SU-DHL-6 (cell line): ENCODE data around the gene MCF2.
"Not testable (repeated sequence)": the region's sequence is repeated elsewhere in the genome, so short reads cannot be mapped to it uniquely, and the experiment has no call there.

Experiments used
- H2AFZ ChIP-seq: fragments of 200-600 bp; sonication (generic); 2 replicates; pipeline ENCODE4 v1.6.1; 2014; ENCODE audit warnings: low read depth, mild to moderate bottlenecking, moderate library complexity, mixed read lengths, antibody characterized with exemption, low read length; ENCODE audit not compliant: severe bottlenecking
- H3F3A ChIP-seq: fragments of 200-600 bp; shearing (Covaris generic); 2 replicates; pipeline ENCODE4 v1.6.0; 2016; ENCODE audit warnings: antibody characterized with exemption, mild to moderate bottlenecking; ENCODE audit not compliant: insufficient read depth
- H3K27ac ChIP-seq: fragments of 200-600 bp; sonication (generic); 2 replicates; pipeline ENCODE4 v1.5.1; 2016; ENCODE audit warnings: low read depth, mild to moderate bottlenecking, low read length, moderate library complexity, mixed read lengths
- H3K27me3 ChIP-seq: fragments of 200-600 bp; sonication (generic), shearing (Covaris generic); 2 replicates; pipeline ENCODE4 v1.6.0; 2014; ENCODE audit warnings: mild to moderate bottlenecking, low read length
- H3K36me3 ChIP-seq: fragments of 200-600 bp; sonication (generic); 2 replicates; pipeline ENCODE4 v1.6.1; 2014; ENCODE audit warnings: mild to moderate bottlenecking, low read length, mixed read lengths
- H3K4me2 ChIP-seq: fragments of 300-600, 200-600 bp; shearing (Covaris generic), sonication (generic); 2 replicates; pipeline ENCODE4 v1.6.0; 2014; ENCODE audit warnings: low read length, low read depth, mild to moderate bottlenecking; ENCODE audit not compliant: poor library complexity, severe bottlenecking
- H3K4me3 ChIP-seq: fragments of 200-600 bp; sonication (generic); 2 replicates; pipeline ENCODE4 v1.5.1; 2014; ENCODE audit warnings: antibody characterized with exemption, low read length, mild to moderate bottlenecking, mixed read lengths; ENCODE audit not compliant: insufficient read depth, poor library complexity, severe bottlenecking
- H3K79me2 ChIP-seq: fragments of 200-600 bp; sonication (generic); 2 replicates; pipeline ENCODE4 v1.6.1; 2014; ENCODE audit warnings: mild to moderate bottlenecking, low read length, moderate library complexity; ENCODE audit not compliant: insufficient read depth
- H3K9ac ChIP-seq: fragments of 200-600 bp; sonication (generic); 2 replicates; pipeline ENCODE4 v1.7.0; 2014; ENCODE audit warnings: mild to moderate bottlenecking, low read length
- H3K9me2 ChIP-seq: fragments of 200-600 bp; sonication (generic); replicated peaks from 2 replicates; pipeline ENCODE4 v1.6.1; 2014; ENCODE audit warnings: low read length; ENCODE audit not compliant: insufficient read depth
- H3K9me3 ChIP-seq: fragments of 200-600 bp; sonication (generic); 2 replicates; pipeline ENCODE4 v1.6.1; 2014; ENCODE audit warnings: low read length, mixed read lengths; ENCODE audit not compliant: insufficient read depth
- H4K20me1 ChIP-seq: fragments of 200-600 bp; sonication (generic); 2 replicates; pipeline ENCODE4 v1.6.1; 2014; ENCODE audit warnings: low read depth, mild to moderate bottlenecking, antibody characterized with exemption, low read length, moderate library complexity, mixed read lengths
- EZH2phosphoT487 ChIP-seq: fragments of 200-600 bp; sonication (generic), shearing (Covaris generic); conservative IDR thresholded peaks from 2 replicates; pipeline ENCODE4 v1.6.1; 2018; ENCODE audit warnings: mild to moderate bottlenecking, antibody characterized with exemption, low read length, moderate library complexity, mixed read lengths
- TF ChIP-seq, protein P1 (sequence below): fragments of 200-600 bp; sonication (generic); IDR thresholded peaks from one replicate; pipeline ENCODE4 v1.5.1; 2017; ENCODE audit warnings: antibody characterized with exemption, mild to moderate bottlenecking, low read length, moderate library complexity; ENCODE audit not compliant: insufficient read depth, poor library complexity, severe bottlenecking

Gene MCF2

DNA sequence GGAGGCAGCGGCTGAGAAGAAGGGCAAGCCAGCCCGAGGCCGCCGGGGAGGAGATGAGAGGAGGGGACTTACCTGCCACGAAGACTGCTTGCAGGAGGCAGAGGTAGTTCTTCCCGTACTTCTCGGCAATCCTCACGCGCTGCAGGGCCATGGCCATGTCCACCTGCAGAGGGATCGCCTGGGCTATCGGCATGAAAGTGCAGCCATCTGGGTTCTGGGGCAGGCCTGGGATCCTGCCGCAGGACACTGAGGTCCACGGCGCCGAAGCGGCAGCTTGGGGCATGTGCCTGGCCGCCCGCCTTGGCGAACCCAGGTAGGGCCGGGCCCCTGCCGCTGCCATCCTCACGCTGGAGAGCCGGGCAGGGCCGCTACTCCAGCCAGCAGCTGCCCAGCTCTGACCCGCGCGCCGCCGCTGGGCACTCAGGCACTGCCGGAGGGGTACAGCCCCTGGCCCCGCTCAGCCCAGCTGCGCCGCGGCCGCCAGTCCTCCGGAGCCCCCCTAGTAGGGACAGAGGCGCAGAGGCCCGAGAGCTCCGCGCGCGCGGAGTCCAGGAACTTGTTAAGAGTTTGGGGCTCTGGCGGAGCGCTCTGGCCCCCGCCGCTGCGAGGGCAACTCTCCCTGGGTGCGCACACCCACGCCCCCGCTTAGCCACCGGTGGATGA lies 16.0 kb downstream of the MCF2 start:
- H3K79me2 ChIP-seq: no peaks in the 10 kb centered on the region
- H3K4me2 ChIP-seq: no peak overlapping the region
- no peaks in the 10 kb centered on the region for H3F3A ChIP-seq
- no peak overlapping the region for H3K27ac ChIP-seq
- H3K27me3 ChIP-seq: no peaks in the 10 kb centered on the region
- TF ChIP-seq, protein P1, sequence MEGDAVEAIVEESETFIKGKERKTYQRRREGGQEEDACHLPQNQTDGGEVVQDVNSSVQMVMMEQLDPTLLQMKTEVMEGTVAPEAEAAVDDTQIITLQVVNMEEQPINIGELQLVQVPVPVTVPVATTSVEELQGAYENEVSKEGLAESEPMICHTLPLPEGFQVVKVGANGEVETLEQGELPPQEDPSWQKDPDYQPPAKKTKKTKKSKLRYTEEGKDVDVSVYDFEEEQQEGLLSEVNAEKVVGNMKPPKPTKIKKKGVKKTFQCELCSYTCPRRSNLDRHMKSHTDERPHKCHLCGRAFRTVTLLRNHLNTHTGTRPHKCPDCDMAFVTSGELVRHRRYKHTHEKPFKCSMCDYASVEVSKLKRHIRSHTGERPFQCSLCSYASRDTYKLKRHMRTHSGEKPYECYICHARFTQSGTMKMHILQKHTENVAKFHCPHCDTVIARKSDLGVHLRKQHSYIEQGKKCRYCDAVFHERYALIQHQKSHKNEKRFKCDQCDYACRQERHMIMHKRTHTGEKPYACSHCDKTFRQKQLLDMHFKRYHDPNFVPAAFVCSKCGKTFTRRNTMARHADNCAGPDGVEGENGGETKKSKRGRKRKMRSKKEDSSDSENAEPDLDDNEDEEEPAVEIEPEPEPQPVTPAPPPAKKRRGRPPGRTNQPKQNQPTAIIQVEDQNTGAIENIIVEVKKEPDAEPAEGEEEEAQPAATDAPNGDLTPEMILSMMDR: no peak
- TF ChIP-seq EZH2phosphoT487: no peak
- H3K9ac ChIP-seq: no peak overlapping the region
- H3K36me3 ChIP-seq: no peaks in the 10 kb centered on the region
- H3K4me3 ChIP-seq: no peak overlapping the region
- no peaks in the 10 kb centered on the region for H3K9me2 ChIP-seq
- no peaks in the 10 kb centered on the region for H4K20me1 ChIP-seq
- no peak overlapping the region for H2AFZ ChIP-seq
- no peaks in the 10 kb centered on the region for H3K9me3 ChIP-seq

DNA sequence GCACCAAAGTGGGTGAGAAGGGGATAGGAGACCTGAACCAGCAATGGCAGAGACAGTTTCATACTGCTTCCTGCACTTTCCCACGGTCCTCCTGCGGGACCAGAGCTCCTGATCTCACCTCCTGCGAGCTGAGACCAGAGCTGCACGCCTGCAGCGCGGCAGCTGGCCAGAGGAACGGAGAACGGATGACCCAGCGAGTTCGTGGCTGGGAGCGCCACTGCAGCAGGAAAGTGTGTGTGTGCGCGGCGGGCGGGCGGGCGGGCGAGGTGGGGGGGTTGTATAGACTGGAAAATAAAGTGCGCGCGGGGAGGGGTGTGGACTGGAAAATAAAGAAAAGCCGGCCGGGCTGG lies 16.5 kb downstream of the MCF2 start:
- no peak overlapping the region for H3K4me3 ChIP-seq
- H3K27me3 ChIP-seq: no peaks in the 10 kb centered on the region
- no peak overlapping the region for H2AFZ ChIP-seq
- H3K36me3 ChIP-seq: no peaks in the 10 kb centered on the region
- H3K9me3 ChIP-seq: no peaks in the 10 kb centered on the region
- H3F3A ChIP-seq: no peaks in the 10 kb centered on the region
- no peak overlapping the region for H3K27ac ChIP-seq
- no peaks in the 10 kb centered on the region for H4K20me1 ChIP-seq
- H3K4me2 ChIP-seq: no peak overlapping the region
- TF ChIP-seq, protein P1: no peak
- TF ChIP-seq EZH2phosphoT487: no peak
- H3K9ac ChIP-seq: no peak overlapping the region
- H3K9me2 ChIP-seq: no peaks in the 10 kb centered on the region
- H3K79me2 ChIP-seq: no peaks in the 10 kb centered on the region

DNA sequence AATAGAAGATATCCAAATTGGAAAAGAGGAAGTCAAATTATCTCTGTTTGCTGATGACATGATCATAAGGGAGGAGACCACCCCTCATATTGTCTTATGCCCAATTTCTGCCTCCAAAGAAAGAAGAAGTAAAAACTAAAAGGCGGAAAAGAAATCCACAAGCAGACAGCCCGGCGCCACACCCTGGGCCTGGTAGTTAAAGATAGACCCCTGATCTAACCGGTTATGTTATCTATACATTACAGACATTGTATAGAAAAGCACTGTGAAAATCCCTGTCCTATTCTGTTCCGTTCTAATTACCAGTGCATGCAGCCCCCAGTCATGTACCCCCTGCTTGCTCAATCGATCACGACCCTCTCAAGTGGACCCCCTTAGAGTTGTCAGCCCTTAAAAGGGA lies 22.8 kb downstream of the MCF2 start:
- H3K4me2 ChIP-seq, H3K27ac ChIP-seq, H3K79me2 ChIP-seq, H3K9ac ChIP-seq, H3K9me2 ChIP-seq, H3K4me3 ChIP-seq, H3K36me3 ChIP-seq, H4K20me1 ChIP-seq, H2AFZ ChIP-seq, H3K27me3 ChIP-seq, H3K9me3 ChIP-seq, H3F3A ChIP-seq: not testable (repeated sequence)

DNA sequence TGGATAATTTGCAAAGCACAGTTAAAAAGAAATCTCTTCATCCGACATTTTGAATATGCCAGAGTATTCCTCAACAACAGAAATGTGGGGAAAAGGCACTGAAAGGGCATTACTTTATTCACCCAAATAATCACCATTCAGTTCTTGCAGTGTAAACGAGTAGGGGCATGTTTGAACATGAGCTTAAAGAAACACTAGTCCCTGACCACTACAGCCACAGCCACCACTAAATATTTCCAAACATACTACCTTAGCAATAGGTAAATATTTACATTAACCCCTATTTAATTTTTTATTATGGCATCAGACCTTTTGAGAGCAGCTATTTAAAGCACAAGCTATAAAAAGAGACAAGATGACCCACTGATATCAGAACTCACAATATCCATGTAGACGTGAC lies 27.6 kb downstream of the MCF2 start:
- no peaks in the 10 kb centered on the region for H3K9me3 ChIP-seq

More for the DNA sequence above, 27.6 kb downstream of the MCF2 start:
- Histone ChIP-seq H3K4me2 (no peak overlapping the region), H3K36me3 (no peaks in the 10 kb centered on the region), H3K27me3 (no peaks in the 10 kb centered on the region), H2AFZ (no peak overlapping the region), H3K9ac (no peak overlapping the region), H3K9me2 (no peaks in the 10 kb centered on the region), H3K4me3 (no peak overlapping the region), H3F3A (no peaks in the 10 kb centered on the region), H4K20me1 (no peaks in the 10 kb centered on the region), H3K79me2 (no peaks in the 10 kb centered on the region), H3K27ac (no peak overlapping the region)
- TF ChIP-seq, protein P1: no peak
- no peak for TF ChIP-seq EZH2phosphoT487
